HG03108 (cell line): Measurements from ENCODE around the gene CALB2.
"Not testable (repeated sequence)": the region's sequence is repeated elsewhere in the genome, so short reads cannot be mapped to it uniquely, and the experiment has no call there.

Source experiments
- ATAC-seq: cut with Tn5 transposase; IDR thresholded peaks from one replicate; pipeline ENCODE4 v1.9.1; 2021; ENCODE audit warnings: moderate library complexity; ENCODE audit not compliant: unreplicated experiment

CALB2 gene, protein sequence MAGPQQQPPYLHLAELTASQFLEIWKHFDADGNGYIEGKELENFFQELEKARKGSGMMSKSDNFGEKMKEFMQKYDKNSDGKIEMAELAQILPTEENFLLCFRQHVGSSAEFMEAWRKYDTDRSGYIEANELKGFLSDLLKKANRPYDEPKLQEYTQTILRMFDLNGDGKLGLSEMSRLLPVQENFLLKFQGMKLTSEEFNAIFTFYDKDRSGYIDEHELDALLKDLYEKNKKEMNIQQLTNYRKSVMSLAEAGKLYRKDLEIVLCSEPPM

GRCh38 chr16:71358464-71358998 lies at the start of gene CALB2:
CALB2 (plus strand) TSS chr16:71358723; CDS start chr16:71358793, 70 bp downstream.
- ATAC-seq: peak; percentile 83

GRCh38 chr16:71311553-71312158 lies 46.9 kb upstream of the CALB2 start:
- ATAC-seq: no peak

- ATAC-seq: not testable (repeated sequence)
Measured at GRCh38 chr16:71313591-71313990, 44.9 kb upstream of the CALB2 start.

DNA sequence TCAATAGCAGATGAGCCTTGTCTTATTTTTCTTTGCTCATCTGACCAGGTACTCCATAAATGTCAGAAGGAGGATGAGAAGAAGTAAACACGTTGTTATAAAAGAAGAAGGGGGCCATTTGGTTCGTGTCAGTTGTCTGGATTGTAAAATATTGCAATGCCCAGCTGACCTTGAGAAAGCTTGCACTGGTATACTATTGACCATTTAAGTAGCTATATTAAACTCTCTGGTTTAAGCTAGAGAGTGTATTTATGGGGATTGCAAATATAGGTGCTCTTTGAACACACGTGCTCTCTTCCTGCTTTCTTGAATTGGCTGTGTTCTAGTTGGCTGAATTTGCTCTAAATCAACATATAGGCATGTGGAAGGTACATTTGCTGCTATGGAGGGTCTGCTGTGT lies 43.3 kb upstream of the CALB2 start:
- no peak for ATAC-seq

- no peak for ATAC-seq
Measured at GRCh38 chr16:71319999-71320398, 38.5 kb upstream of the CALB2 start.

GRCh38 chr16:71327720-71328119 lies 30.8 kb upstream of the CALB2 start:
- no peak for ATAC-seq

DNA sequence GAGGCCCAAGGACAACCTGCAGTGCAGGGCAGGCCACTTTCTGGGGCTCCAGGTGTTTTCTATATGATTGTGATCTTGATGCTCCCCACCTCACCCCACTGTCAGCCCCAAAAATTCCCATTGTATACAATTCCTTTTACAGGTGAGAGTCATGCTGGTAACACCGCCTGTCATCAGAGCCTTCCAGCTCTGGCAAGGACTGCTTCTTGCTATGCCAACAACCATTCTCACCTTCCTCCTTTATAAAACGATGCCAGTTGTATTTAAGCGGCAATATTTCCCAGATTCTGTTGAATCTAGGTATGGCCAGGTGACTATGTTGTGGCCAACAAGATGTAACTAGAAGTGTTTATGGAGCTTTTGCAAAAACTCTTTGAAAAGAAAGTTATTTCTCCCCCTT lies 30.4 kb upstream of the CALB2 start:
- ATAC-seq: no peak

- no peak for ATAC-seq
Measured at GRCh38 chr16:71337631-71338030, 20.9 kb upstream of the CALB2 start.

GRCh38 chr16:71338193-71338592 lies 20.3 kb upstream of the CALB2 start:
- no peak for ATAC-seq

DNA sequence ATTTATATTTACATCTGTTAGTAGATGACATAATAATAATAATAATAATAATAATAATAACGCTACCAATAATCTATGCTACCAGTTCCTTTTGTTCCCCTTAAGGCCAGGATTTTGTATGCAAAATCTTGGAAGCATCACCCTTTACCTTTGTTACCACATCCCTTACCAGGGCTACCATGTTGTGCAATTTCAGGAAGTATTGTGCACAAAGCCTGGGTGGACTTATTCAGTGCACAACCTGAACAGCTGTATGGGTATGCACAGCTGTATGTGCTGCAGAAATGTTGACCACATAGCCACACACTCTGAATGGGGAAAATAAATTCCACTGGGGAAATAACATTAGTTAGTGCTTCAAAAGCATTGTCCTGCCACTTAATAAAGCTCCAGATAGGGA lies 19.9 kb upstream of the CALB2 start:
- no peak for ATAC-seq

- no peak for ATAC-seq
Measured at GRCh38 chr16:71339236-71340171, 19.0 kb upstream of the CALB2 start.

GRCh38 chr16:71340406-71340805 lies 18.1 kb upstream of the CALB2 start:
- no peak for ATAC-seq

GRCh38 chr16:71341881-71342280 lies 16.6 kb upstream of the CALB2 start:
- no peak for ATAC-seq

GRCh38 chr16:71343078-71343477 lies 15.4 kb upstream of the CALB2 start:
- no peak for ATAC-seq

GRCh38 chr16:71344315-71344905 lies 14.1 kb upstream of the CALB2 start:
- no peak for ATAC-seq

DNA sequence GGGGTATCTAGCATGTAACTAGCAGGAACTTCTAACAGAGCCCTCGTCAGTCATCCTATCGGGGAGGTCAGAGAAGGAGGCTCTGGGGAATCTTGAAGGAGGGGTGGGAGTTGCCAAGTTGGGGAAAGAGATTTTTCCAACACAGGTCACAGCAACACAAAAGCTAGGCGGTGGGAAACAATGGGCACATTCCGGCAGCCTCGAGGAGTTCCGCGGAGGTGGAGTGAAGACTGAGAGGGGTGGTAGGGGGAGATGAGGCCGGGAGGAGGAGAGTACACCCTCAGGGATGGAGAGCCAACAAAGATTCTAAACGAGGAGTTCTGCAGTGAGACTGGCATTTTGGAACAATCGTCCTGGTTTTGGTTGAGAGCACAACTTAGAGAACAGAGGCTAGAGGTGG lies 13.5 kb upstream of the CALB2 start:
- no peak for ATAC-seq

DNA sequence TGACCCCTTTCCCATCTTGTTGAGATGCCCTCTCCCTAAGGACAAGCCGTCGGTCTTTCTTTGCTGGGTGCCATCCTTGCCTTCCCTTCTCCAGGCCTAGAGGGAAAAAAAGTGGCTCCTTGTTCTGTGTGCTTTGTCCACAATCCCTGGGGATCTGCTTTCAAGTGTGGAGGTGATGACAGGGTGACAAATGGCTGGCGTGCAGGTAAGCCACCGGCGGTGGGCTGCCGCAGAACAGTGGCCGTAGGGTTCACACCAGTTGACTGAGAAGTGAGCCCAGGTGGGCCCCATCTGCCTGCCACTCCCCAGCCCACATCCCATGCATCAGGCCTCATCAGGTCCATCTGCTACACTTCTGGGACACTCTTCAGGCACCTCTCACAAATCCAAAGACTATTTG lies 11.4 kb upstream of the CALB2 start:
- no peak for ATAC-seq

DNA sequence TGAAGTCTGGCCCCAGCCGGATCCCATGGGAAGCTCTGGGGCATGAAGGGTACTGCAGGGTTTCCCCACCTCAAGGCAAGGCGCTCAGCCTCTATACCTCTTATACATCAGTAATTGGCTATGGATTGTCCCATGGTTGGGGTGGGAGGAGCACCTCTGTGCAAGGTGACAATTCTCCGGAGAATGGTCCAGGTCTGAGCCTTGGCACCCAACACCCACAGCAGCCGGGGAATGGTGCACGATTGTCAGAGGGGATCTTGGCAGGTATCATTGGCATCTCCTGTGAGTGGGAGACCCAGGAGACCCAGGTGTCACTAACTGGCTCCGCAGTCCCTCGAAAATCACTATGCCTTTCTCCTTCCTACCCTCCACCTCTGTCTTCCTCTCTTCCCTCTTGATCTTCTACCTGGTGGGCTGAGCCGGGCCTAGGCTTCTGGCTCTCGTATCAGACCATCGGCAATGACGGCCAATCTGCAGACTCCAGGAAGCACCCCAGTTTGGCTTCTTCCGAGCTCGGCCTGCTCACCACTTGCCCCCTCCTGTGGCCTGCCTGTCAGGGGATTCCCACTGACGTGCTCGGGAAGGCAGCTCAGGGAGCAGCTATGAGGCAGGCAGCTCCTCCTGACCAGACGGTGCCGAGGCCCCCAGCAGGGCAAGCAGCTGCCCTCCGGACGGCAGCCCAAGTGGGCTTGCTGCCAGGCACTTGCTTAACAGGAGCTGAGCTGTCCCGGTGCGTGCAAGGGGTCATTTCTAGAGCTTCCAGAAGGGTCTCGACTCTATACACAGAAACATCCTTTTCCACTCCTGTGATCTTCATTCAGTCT lies 10.0 kb upstream of the CALB2 start:
- ATAC-seq: no peak

DNA sequence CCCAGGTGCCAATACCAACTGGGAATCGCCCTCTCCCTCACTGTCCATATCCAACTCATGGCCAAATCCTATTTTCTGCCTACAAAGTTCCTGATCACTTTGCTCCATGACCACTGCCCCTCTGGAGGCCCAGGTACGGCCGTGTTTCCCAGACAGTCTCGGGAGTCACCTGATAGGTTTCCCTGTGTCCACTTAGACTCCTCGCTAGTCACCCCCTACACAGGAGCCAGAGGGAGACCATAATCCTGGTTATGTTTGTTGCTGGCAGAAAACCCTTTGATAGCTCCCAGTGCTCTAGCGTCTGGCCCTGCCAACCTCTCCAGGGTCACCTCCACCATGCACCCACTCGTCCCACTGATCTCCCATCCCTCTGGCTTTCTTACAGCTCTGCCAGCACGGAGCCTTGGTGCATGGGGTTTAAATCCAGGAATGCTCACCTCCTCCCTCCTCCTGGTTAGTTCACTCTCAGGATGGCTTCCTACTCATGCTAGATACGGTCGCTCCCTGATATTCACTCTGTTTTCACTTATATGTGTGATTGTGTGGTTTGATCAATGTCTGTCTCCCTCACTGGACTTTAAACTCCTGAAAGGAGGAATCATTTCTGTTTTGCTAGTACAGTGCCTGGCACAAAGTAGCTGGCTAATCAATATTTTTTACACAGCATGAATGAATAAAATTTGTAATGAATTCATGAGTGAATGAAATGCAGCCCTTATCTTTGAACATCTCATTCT lies 7.5 kb upstream of the CALB2 start:
- ATAC-seq: no peak

GRCh38 chr16:71351558-71351901 lies 7.0 kb upstream of the CALB2 start:
- ATAC-seq: no peak
